Stimulated activated CD8-positive, alpha-beta memory T cell treated with anti-CD3 and anti-CD28 coated beads, Interleukin-12 subunit alpha, Interleukin-12 subunit beta, amount 100 ng/mL, for 24 hours (primary cell): ENCODE results near the gene ZNF438.

ENCODE experiments used
- DNase-seq: peaks from one replicate; pipeline ENCODE4 v3.0.0-alpha.2; 2020; ENCODE audit errors: extremely low read depth

The ZNF438 gene

GRCh38 chr10:30826679-30827078, 205.0 kb downstream of the ZNF438 start:
- DNase-seq, result no peak

DNA sequence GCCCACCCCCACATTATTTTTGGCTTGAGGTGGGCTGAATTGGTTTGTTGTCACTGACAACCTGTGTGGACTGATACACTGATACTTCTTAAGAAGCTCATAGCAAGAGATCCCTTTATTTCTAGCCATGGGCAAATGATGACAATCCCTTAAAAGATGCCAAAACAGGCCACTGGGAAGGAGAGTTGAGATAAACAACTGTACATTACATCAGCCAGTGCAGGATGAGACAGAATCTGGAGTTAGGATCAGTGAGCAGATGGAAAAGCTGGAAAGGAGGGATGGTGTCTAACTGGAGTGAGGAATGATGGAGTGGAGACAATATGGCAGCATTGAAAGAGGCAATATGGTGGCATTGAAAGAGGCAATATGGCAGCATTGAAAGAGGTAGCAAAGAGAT, 206.2 kb downstream of the ZNF438 start:
- DNase-seq, result no peak

GRCh38 chr10:30825022-30825421, 206.6 kb downstream of the ZNF438 start:
- DNase-seq, result no peak

- no peak for DNase-seq
Measured at GRCh38 chr10:30823651-30824050, 208.0 kb downstream of the ZNF438 start.

DNA sequence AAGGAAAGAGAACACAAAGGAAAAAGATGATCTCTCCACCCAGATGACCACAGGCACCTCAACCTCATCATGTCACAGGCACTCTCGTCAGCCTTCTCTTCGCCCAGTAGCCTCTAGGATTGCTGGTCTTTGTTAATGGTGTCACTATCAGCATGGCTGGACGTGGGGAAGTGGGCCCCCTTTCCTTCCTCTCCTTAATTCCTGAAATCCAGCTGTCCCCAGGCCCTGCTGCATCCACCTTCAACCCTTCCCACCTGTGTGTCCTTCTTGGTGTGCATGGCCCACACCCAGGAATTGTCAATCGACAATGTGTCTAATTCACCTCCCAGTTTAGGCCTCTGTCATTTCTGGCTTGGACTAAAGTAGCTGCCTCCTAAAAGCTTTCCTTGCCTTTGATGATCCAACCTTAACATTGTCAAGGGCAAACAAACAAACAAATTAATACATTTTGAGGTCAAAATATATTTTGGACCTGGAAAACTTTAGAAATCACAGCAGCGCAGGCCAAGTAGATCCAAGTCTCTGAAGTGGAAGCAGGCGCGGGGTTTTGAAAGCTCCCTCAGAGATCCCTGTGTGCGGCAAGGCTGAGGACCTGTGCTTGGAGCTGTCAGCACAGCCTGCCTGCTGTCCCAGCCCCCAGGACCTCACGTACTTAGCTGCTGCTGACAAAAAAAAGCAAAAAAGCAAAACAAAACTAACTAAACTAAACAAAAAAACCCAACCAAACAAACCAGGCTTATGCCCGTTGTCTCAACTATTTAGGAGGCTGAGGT, 208.8 kb downstream of the ZNF438 start:
- no peak for DNase-seq

- DNase-seq, result no peak
Measured at GRCh38 chr10:30821994-30822692, 209.5 kb downstream of the ZNF438 start.

DNA sequence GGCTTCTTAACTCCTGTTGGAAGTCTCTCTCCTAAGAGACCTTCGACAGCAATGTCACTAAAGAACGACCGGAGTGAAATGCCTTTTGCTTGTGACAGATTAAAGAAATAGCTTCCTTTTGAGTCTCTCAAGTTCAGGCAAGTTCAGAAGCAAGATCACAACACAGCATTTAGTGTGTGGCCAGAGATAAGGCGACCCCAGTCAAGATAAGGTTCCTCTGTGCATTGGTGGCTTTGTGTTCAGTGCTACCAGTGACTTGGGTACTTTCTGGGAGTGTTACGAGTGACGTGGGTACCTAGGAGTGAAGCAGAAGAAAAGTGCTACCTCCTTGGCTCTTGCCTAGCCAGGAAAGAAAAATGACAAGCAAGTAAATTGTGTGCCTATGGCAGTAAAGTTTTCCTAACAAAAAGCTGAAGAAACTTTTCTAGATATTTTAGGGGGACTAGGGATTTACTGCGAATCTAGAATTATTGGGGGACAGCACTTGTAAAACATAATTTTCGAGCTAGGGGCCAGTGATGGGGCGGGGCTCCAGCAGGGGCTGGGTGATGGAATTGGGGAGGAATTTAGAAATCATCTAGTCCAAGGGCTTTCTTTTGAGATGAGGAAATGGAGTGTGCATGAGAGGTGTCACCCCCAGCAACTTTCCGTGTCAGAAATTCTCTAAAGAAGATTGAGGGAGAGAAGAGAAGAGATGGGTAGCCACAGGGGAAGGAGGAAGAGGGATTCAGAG, 210.2 kb downstream of the ZNF438 start:
- no peak for DNase-seq

- DNase-seq, result no peak
Measured at GRCh38 chr10:30820261-30820991, 211.2 kb downstream of the ZNF438 start.

GRCh38 chr10:30819341-30820181, 212.1 kb downstream of the ZNF438 start:
- DNase-seq, result no peak

GRCh38 chr10:30818854-30819253, 212.8 kb downstream of the ZNF438 start:
- DNase-seq, result no peak

DNA sequence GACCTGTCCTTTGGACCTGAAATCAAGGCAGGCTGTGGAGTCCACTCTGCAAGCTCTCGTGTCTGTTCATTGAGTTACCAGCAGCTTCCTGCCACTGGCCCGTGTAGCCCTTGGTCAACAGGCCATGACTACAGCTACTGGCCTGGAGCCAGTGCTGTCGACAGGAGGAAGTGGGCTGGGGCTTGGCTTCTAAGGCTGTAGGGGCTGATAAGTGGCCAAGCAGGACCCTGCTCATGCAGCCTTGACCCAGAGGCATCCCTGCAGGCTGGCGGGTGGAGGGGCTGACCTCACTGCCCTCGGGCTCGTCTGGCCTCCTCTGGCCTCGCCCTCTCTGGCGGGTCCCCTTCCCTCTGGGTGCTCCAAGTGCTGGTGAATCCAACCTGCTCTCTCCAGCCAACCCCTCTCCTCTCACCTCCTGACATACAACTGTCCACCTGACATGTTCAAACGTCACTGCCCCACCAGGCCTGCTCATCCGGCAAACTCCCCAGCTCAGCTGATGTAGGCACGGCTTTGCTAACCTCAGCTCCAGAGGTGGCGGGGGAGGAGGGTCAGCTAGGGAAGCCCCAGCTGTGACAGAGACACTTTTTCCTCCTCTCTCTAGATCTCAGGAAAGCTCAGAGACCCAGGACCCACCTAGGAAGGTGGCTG, 213.5 kb downstream of the ZNF438 start:
- DNase-seq, result no peak

DNA sequence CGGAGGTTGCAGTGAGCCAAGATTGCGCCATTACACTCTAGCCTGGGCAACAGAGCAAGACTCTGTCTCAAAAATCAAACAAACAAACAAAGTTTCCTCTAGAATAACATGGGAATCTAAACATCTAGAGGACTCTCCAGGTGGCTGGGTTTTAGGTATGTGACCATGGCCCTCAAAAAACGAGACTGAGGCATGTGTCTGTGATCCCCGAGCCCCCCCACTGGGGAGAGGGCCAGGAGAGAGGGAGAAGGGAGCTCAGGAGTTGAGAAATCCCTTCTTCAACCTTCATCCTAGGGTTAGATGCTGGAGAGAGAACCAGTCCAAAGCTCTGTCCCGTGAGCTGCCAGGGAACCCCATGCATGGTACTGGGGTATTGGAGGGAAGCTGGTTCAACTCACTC, 214.1 kb downstream of the ZNF438 start:
- no peak for DNase-seq

GRCh38 chr10:30816820-30817171, 214.9 kb downstream of the ZNF438 start:
- no peak for DNase-seq

DNA sequence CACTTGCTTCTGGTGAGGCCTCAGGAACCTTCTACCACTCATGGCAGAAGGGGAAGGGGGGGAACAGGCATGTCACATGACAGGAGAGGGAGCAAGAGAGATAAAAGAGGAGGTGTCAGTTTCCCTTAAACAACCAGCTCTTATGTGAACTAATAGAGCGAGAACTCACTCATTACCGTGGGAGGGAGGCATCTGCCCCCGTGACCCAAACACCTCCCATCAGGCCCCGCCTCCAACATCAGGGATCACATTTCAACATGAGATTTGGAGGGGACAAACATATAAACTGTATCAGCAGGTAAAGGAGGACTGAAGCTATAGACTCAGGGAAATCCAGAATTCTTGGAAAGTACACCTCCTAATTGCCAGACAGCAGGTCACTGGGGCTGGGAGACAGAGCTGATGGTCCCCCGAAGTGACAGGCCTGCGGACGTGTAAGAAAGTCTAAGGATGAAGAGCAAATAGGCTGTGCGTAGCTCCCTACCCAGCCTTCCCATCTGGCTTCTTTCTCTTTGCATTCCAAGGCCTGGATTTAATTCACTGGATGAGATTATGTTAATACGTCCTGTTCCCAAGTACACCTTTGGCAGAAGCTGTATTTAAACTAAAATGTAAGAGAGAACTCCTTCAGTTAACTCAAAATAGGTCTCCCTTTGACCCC, 215.4 kb downstream of the ZNF438 start:
- DNase-seq, result no peak

DNA sequence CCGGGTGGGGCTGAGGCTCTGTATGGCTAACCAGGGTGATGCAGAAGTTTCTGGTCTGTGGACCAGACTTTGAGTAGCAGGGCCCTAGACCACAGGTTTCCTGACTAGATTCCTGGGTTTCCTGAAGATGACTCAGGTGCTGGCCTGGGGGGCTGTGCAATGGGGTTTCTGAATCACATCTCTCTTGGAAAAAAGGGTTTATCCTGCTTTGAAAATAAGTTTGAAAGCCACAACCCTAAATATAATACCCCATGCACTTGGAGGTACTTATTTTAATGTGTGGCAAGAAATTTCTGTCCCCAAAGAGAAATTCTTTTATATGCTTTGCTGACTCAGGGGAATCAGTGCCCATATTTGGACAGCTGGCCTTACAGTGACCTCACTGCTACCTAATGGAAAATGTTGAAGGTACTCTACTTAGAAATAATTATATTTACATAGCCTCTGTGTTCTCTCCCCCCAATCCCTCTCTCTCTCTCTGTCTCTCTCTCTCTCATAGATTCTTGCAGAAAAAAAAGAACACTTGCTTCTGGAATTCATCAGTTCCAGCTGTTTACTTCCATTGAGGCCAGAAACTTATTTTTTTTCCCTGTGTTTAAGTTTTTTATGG, 217.7 kb downstream of the ZNF438 start:
- no peak for DNase-seq

DNA sequence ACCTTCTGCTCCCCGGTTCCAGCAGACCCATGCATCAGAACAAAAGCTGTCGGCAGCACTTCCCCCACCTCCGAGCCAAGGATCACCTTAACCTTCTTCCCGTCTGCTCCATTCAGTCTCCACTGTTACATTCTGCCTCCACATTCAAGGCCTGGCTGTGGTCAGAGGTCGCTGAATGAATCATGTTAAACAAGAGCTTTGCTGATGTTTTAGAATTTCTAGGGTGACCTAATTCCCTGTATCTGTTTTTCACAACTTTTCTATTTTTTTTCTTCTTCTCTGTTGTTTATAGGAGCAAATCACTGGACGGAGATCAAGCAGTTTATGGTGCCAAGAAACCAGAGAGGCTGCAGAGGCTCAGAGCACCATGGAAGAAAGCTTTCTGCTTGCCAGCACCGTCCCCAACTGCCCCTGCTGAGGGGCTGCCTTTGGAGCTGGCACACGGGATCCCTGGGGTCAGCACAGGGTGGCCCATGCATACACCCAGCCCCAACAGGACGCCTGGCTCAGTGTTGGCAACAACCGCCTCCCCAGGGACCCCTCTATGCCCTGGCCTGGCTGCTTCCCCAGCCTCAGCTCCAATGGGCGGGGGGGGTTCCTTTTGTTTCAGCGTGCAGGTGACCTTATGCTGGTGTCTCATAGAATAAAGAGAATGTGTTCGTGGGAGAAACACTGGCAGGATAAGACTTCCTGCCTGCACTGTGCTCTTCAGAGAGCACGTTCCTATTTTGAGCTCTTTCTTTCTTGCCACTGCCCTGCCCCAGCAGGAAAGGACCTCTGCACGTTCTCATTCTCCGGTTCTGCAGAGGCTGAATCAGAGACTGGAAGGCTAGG, 219.4 kb downstream of the ZNF438 start:
- DNase-seq, result no peak

- DNase-seq, result no peak
Measured at GRCh38 chr10:30811276-30812017, 220.2 kb downstream of the ZNF438 start.

- DNase-seq, result no peak
Measured at GRCh38 chr10:30810416-30810815, 221.2 kb downstream of the ZNF438 start.
